Caki2 (cell line): ENCODE measurements around the gene SLC5A11. TPM values are rescaled to one million over a fixed set of nuclear protein-coding genes. Genes with fewer than 3 reads are reported as not detected.
"Not testable (repeated sequence)": the region's sequence is repeated elsewhere in the genome, so short reads cannot be mapped to it uniquely, and the experiment has no call there.

ENCODE experiments used
- DNase-seq: peaks from one replicate; pipeline ENCODE4 v3.0.0-alpha.2; 2015; ENCODE audit warnings: low read depth
- in situ Hi-C: cut with HindIII; loops from 2 replicates; pipeline ENCODE4 v1.10.0; 2016; ENCODE audit warnings: low sequenced_read_pairs, low pct_unique_long_range_greater_than_20kb, mixed read lengths
- total RNA-seq: library from RNA; depleted of rRNA; stranded (reverse); fragments of >200 nt; shearing (Covaris generic); gene quantifications from 2 replicates; pipeline ENCODE4 v1.2.3, GENCODE V29; 2014; ENCODE audit warnings: low replicate concordance; rRNA removed

Gene SLC5A11
- not detected in 2 replicates for total RNA-seq

DNA sequence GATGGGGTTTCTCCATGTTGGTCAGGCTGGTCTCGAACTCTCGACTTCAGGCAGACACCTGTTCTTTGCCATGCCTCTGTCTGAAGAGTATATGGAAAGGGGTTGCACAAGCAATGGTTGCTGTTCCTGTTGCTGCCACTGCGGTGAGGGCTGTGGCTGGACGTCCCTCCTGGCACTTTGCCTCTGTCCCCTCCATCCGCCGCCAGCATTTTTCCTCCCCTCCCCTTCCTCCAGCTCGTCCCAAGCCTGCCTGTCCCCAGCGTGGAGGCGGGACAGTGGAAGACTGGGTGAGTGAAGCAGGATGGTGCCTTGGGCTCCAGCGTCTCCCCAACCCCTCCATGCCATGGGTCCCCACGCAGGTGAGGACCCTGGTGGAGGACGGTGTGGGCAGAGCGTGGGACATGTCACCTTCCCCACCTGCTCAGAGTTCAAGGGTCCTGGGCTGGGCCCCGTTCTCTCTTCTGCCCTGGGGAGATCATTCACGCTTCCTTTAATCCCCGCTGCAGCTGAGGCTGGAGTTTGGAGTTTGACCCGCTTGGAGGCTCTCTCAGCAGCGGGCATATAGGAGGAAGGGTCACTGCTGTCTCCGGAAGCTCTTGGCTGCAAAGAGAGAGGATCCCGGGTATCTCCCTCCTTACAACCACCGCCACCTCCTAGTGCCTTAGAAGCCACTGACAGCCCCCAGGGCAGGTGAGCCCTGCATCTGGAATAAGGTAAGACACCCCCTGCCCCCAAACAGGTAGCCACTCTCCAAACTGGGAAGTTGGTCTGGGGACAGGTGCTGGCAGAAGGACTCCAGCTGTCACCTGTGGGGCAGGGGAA lies at the start of gene SLC5A11:
Gene SLC5A11, plus strand, starts transcription at position 238 of the 822 bp plus-strand sequence. CDS start 12,681 bp downstream, outside the sequence.
- no peak for DNase-seq
- in situ Hi-C loops, result no loop called here

GRCh38 chr16:24800586-24800985 lies 45.2 kb upstream of the SLC5A11 start:
- DNase-seq, result peak; percentile 76
- in situ Hi-C loops, result loop anchor here (10.0 kb wide), 1 partner anchor 236 kb away; no protein-coding TSS in a partner anchor

- DNase-seq, result no peak
- in situ Hi-C loops, result loop anchor here (10.0 kb wide), 1 partner anchor 237 kb away; no protein-coding TSS in a partner anchor
These were observed 43.9 kb upstream of the SLC5A11 start for GRCh38 chr16:24801761-24802302.

DNA sequence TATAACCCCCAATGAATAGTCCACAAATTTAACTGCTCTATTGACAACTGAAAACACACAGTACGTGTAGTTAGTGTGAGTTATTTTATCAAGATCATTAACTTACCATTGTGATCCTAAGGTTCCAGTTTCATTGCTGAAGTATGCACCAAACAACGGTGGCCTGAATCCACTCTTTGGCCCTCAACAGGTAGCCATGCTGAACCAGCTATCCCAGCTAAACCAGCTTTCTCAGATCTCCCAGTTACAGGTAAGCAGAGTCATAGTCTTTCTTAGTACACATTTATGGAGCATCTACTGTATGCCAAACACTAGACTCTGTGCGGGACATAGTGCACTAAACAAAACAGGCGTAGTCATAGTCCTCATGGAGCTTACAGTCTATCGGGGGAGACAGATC lies 40.3 kb upstream of the SLC5A11 start:
- in situ Hi-C loops, result loop anchor here (10.0 kb wide), 1 partner anchor 241 kb away; no protein-coding TSS in a partner anchor
- DNase-seq, result no peak

GRCh38 chr16:24807301-24807700 lies 38.5 kb upstream of the SLC5A11 start:
- in situ Hi-C loops, result loop anchor here (10.0 kb wide), 1 partner anchor 242 kb away; no protein-coding TSS in a partner anchor
- no peak for DNase-seq

DNA sequence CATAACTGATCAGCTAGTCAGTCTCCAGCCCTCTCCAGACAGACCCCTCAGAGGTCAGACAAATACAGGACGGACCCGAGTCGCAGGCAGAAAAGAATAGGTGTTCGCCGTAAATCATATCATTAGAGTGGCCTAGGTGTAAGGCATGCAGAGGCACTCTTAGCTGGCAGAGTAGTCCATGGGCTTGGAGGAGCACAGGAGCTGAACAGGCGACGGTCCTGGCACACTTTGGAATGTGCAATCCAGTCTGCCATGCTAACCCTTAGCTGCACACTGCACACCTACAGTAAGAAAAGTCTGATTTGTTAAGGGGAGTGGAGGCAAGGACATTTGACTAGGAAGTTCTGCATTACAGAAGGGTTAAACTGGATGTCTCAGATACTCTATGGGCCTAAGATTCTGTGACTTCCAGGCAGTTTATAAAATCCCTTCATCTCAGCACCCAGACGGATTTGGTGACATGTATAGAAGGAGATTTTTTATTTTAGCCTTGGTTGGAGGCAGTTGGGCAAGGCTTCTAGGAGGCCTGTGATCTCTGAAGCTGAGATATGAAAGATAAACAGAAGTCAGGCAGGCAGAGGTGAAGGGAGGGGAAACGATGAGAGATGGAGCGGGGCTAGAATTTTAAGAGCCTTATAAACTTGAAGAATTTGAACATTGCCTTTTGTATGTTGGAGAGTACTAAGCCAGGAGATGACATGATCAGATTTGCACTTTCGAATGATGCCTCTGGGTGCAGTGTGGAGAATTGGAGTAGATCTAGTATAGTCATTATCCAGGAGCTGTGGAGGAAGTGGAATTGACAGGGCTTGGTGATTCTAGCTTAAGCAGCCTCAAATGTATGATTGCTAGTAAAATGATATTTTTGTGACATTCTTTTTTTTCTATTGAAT lies 34.6 kb upstream of the SLC5A11 start:
- peak; percentile 12 for DNase-seq
- in situ Hi-C loops, result no loop called here

GRCh38 chr16:24812813-24813212 lies 33.0 kb upstream of the SLC5A11 start:
- DNase-seq, in situ Hi-C loops: not testable (repeated sequence)

DNA sequence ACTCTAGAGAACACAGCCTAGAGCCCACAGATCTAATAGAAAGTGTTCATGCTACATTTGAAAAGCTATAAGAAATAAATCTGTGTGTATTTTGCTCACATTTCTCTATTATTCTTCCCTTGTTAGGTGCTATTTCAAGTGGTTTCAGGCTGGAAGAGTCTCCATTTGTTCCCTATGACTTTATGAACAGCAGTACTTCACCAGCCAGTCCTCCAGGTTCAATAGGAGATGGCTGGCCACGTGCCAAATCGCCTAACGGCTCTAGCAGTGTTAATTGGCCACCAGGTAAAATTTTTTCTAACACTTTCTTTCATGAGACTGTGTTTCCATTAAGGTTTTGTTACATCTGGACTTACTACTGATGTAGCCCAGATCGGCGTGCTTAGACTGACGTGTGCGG lies 30.7 kb upstream of the SLC5A11 start:
- in situ Hi-C loops, result no loop called here
- no peak for DNase-seq

DNA sequence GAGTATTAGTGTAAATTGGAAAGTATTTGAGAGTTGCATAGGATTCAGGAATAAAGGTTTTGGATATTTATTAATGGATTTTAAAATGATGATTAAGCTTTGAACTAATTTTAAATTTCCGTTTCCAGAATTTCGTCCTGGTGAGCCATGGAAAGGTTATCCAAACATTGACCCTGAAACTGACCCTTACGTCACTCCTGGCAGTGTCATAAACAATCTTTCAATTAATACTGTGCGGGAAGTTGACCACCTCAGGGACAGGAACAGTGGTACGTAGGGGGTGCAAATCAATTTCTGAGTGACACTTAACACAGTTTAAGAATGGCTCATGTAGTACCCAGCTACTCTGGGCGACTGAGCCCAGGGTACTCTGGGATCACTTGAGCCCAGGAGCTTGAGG lies 29.1 kb upstream of the SLC5A11 start:
- DNase-seq, result no peak
- in situ Hi-C loops, result no loop called here

GRCh38 chr16:24819462-24820040 lies 26.2 kb upstream of the SLC5A11 start:
- no peak for DNase-seq
- in situ Hi-C loops, result no loop called here

DNA sequence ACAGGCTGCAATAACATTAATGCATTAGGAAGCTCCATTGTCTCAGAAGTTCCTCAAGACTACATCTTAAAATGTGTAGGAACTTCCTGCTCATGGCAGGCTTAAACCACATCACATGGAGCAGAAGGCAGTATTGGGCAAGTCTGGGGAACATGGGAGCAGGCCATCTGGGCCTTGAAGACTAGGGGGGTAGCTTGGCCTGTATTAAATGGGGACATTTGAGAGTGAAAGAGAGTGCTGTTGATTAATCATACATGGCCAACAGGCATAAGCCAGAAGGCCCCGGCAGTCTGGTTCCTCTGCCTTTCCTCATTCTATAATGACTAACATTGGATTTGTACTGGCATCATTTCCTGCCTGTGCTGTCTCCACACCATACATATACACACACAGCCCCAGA lies 25.2 kb upstream of the SLC5A11 start:
- in situ Hi-C loops, result no loop called here
- DNase-seq, result no peak

DNA sequence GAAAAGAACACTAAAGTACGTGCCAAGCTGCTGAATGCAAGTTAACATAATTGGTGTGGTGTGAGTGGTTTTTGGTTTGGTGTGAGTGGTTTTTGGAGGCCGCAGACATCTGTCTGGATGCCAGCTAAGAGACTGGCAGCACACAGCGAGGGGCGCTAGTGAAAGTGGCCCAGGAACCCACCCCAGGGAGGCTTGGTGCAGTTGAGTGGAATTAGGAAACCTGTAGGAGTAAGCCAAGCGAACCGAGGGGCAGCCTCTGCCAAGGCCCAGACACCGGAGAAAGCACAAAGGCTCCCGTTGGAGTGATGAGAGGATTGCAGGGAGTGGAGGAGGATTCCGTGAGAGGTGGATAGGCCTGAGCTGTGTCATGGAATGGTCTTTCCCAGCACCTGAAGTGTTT lies 24.6 kb upstream of the SLC5A11 start:
- in situ Hi-C loops, result no loop called here
- DNase-seq, result no peak

DNA sequence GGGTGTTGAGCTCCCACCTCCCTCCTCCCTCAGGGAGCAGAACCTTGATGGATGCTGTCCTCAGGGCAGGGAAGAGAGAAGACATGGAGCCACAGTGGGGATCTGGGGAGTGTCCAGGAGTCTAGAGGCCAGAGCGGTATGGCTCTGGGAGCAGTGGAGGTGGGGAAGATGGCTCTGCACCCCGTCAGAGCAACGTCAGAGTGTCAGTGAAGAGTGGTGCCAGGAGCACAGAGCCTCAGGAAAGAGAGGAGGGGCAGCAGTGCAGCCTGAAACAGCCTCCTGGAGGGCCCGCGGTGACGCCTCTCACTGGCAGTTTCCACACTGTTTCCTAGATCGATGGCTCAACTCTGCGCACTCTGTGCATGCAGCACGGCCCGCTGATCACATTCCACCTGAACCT lies 23.2 kb upstream of the SLC5A11 start:
- no peak for DNase-seq
- in situ Hi-C loops, result no loop called here

DNA sequence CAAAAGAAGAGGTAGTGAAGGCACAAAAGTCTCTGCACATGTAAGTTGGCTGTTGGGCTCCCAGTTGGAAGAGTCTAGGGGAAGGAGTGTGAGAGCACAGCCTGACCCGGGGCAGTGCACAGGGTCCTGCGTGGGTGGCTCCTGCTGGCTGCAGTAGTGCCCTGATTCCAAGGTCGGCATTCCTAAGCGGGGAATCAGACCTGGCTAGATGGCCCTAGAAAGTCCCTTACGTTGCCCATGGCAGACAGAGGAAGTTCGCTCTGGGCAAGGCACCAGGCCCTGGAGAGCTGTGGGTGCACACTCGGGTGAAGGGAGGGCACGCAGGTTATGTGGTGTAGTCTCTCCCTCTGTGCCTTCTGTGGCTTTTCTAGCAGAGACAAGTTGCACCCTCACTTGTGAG lies 22.8 kb upstream of the SLC5A11 start:
- in situ Hi-C loops, result no loop called here
- DNase-seq, result no peak

GRCh38 chr16:24825696-24826095 lies 20.1 kb upstream of the SLC5A11 start:
- DNase-seq, result no peak
- in situ Hi-C loops, result no loop called here

DNA sequence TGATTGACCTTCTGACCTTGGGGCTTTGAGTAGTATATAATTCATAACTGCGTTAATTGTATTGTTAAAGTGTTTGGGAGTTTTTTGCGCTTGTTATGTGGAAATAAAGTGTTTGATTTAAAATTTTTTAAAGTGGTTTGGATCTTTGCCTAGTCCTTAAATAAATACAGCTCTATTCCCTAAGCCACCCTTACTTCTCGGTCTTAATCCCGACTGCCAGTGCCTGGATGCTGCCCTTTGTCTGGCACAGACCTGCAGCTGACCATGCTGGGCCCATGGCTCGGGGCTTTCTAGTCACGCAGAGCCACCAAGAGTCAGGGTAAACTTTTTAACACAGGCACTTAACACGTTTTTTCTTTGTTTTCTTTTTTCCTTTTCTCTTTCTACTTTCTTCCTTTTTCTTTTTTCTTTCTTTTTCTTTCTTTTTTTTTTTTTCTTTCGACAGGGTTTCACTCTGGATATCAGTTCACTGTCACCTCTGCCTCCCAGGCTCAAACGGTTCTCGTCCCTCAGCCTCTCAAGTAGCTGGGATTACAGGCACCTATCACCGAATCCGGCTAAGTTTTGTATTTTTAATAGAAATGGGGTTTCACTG lies 19.6 kb upstream of the SLC5A11 start:
- DNase-seq, result no peak
- in situ Hi-C loops, result no loop called here

- in situ Hi-C loops, result no loop called here
- no peak for DNase-seq
These were observed 18.8 kb upstream of the SLC5A11 start for GRCh38 chr16:24826817-24827566.
